Embryonic facial prominence (tissue), 1 donor: ENCODE data around the gene HMCN1.
A peak's percentile ranks its signal among the peaks of the same experiment; 100 is the strongest.

Experiments
- DNase-seq: peaks from one replicate; pipeline ENCODE4 v3.0.0-alpha.2; 2016; ENCODE audit errors: extremely low spot score

Gene HMCN1

DNA sequence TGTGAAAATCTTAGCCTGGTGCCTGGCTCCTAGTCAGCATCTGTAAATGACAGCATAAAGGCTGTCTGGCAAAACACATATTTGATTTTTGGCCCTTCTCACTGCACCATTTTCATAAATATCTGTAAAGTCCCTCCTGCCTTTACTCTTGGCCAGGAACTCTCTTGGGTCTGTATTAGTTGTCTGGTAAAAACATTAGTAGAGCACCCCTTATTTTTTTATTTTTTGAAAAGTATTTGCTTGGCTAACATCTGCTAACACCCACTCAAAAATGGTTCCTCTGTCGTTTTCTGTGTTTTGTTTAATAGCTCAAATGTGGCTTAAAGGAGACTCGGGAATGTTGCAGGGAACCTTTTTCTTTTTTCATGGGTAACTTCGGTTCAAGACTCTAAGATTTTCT, 293.4 kb downstream of the HMCN1 start:
- no peak for DNase-seq

DNA sequence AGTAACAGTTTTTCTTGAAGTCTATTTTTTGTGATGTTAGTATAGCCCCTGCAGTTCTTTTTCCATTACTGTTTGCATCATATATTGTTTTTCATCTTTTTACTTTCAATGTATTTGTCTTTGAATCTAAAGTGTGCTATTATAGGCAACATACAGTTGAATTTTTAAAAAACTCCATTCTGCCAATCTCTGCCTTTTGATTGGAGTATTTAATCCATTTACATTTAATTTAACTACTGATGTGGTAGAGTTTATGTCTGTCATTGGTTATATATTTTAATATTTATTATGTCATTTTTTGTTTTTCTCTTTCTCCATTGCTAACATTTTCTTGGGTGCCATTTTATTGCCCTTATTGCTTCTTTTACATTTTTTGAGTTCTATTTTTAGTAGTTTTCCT, 296.3 kb downstream of the HMCN1 start:
- no peak for DNase-seq

GRCh38 chr1:186033847-186034271, 299.7 kb downstream of the HMCN1 start:
- DNase-seq, result no peak

- DNase-seq, result no peak
These were observed 308.0 kb downstream of the HMCN1 start for GRCh38 chr1:186042230-186042629.

GRCh38 chr1:186043296-186043695, 309.1 kb downstream of the HMCN1 start:
- DNase-seq, result no peak

DNA sequence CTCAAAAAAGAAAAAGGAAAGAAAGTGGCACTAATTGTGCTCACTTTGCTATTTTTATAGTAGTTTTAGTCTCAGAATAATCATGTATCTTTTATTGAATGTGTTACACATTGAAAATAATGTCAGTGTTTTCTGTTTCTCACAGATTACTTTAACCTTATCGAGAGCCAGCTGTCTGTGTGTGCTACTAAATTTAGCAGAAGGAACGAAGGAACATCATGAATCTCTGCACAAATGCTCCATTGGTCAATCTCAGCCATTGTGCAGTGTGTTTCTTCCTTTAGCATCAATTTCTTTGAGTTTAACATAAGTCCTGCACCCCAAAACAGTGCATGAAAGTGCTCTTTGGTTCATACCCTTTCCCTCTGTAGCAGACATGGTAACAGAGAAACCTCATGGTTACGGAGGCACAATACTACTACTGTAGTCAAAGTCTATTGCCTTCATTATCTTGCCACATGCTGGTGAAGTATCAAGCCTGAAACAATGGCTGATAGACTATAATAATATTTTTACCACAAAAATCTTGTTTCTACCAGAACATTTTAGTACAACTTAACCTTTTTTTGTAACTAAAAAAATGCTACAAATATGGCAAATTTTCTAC, 310.0 kb downstream of the HMCN1 start:
- no peak for DNase-seq

DNA sequence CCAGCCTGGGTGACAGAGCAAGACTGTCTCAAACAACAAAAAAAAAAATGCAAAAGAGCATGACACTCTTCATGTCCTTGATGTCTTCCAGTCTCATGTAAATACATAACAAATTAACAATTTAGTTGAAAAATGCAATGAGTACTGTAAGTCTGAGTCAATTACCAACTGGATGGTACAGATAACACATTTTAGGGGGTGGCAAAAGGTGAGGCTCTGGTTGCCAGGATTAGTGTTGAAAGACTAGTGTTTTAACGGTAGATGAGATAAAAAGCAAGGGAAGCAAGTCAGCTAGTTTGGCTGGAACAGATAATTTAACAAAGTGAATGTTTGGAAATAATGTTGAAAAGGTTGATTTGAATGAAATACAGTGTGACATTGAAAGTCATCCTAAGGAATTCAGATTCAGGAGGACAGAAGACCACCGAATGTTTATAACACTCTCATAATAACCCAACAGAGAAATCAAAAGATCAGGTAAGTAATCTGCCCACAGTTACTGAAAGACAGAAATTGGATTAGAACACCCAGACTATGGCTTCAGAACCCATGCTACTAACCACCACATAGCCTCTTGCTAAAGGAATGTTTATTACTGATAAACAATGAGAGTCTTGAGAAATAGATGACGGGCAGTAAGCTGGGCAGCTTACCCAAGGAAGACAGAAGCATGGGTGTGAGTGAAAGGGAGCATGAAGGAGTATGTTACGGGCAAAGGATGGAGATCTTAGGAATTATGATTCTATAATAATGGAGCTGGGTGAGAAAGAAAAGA, 312.4 kb downstream of the HMCN1 start:
- DNase-seq, result no peak

GRCh38 chr1:186050360-186050759, 316.2 kb downstream of the HMCN1 start:
- DNase-seq, result no peak

GRCh38 chr1:186054003-186054402, 319.8 kb downstream of the HMCN1 start:
- no peak for DNase-seq

DNA sequence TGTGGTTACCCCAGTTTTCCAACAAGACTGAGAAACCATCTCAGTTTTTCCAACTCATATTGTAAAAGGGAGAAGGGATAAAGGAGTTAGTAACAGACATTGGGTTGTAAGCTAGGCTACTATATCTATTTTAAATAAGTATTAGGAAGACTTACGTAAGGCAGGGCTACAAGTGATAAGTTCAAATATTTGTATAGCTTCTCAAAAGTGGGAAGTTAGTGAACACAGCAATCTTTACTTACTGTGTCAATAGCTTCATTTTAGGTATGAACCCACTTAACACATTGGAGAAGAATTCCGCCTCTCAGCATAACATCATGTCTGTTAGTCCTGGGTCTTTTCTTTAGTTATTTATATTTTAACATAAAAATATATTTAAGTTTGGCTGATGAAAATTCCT, 320.7 kb downstream of the HMCN1 start:
- DNase-seq, result no peak

DNA sequence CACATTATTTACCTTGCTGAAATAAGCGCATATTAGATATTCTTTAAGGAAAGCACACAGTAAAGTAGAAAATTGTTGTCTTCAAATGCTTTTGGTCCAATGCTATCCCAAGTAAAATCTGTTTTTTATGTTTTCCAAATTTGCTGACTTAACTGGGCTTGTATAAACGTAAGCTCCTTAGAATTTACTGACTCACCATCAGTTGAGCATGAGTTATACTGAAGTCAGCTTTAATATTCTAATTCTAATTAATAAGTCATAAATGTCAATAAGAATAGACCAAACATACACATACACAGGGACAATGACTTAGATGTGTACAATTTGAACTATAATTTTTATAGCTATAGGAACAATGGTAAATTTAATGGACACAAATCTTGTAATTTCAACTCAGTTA, 321.7 kb downstream of the HMCN1 start:
- no peak for DNase-seq

- no peak for DNase-seq
These were observed 322.9 kb downstream of the HMCN1 start for GRCh38 chr1:186057086-186057485.

GRCh38 chr1:186059311-186059710, 325.1 kb downstream of the HMCN1 start:
- no peak for DNase-seq

DNA sequence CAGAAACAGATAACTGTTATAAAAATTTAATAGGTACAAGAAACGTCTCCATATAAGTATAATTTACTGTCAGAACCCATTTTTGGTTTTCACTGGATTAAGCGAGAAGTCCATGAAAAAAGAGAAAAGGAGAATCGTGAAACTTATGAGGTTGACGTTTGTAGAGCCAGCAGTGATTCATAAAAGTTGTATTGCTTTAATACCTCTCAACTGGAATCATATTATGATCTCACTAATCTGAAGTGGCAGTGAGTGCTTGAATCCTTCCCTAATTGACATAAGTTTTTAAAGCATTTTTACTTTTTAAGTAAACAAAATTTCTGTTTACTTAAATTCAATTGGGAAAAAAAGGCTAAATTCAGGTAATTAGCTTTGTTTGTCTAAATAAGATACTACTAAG, 325.6 kb downstream of the HMCN1 start:
- DNase-seq, result no peak

GRCh38 chr1:186060226-186060625, 326.0 kb downstream of the HMCN1 start:
- no peak for DNase-seq

DNA sequence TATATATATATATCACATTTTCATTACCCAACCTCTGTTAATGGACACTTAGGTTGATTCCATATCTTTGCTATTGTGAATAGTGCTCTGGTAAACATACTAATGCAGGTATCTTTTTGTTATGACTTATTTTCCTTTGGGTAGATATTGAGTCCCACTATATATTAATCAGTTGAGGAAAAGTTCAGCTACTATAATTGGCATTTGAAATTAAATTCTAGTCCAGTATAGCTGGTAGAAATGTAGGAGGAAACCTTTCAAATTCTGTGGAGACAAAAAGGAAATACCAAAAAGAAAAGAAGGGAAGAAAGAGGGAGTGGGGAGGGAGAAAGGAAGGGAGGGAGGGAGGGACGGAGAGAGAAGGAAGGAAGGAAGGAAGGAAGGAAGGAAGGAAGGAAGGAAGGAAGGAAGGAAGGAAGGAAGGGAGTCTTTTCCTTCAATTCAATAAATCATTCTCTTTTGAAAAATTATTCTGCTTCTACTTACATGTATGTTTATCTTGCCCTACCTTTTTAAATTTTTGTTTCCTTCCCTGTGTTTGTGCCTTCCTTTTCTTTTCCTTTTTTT, 329.0 kb downstream of the HMCN1 start:
- DNase-seq, result no peak

DNA sequence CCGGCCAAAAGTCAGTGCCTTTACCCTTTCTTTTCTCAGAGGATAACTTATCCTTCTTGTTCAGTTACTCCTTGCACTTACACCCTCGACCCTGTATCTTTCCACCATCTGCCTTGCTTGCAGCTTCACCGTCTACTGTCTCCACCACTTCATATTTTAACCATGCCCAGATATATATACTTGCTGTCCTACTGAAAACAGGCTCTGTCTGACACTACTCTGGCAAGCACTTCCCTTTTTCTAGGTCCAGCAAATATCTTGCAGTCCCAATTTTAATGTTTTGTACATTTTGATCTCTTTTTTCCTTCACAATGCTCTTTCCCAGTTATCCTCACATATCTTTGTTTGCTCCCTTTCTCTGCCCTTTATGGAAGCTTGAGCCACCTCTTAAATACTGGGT, 332.2 kb downstream of the HMCN1 start:
- DNase-seq, result no peak

GRCh38 chr1:186073697-186074096, 339.5 kb downstream of the HMCN1 start:
- DNase-seq, result no peak

DNA sequence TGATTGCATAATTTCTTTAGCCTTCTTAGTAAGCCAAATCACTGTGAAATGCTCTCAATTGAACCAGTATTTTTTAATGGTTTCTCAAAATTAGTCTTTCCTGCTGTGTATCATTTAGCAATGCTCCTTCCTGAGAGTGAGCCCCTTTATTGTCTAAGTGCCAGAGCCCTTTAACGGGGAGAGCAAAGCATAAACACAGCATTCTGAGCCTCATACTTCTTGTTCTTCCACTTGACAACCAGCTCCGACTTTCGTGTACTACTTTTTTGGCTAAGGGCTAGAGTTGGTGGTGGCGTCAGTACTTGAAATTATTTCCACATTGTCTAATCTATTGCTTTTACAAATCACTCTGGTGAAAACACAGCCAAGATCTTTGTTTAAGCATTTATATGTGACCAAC, 341.8 kb downstream of the HMCN1 start:
- DNase-seq, result no peak

- no peak for DNase-seq
These were observed 344.1 kb downstream of the HMCN1 start for GRCh38 chr1:186078245-186078644.

GRCh38 chr1:186079084-186079684, 345.0 kb downstream of the HMCN1 start:
- no peak for DNase-seq

DNA sequence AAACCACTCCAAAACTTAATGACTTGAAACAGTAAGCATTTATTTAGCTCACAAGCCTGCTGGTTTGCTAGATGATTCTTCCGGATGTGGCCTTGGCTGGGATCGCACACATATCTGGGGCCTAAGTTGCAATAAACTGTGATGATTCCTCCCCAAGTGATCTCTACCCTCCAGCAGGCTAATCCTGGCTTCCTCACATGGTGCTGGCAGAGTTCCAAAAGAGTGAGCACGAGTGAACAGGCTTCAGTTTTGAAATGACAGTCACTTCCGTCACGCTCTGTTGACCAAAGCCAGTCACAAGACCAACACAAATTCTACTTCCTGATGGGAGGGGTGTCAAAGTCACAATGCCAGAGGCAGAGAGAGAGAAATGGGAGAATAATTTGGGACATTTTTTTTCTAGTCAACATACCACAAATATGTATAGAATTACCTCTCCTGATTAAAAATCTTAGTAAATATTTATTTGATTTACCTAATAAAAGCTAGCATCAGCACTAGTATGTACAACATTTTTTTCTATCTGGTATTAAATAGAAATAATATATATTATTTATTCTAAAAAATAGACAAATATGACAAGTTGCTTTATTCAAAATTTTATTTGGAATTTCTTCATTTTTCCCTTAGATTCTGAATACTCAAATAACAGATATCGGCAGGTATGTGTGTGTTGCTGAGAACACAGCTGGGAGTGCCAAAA, 348.2 kb downstream of the HMCN1 start:
- DNase-seq, result peak; percentile 23
